HG03025 (cell line): ENCODE data around the gene SORCS2.

Experiments
- ATAC-seq: cut with Tn5 transposase; IDR thresholded peaks from one replicate; pipeline ENCODE4 v1.9.1; 2021; ENCODE audit warnings: mild to moderate bottlenecking, moderate library complexity; ENCODE audit not compliant: unreplicated experiment, low FRiP score

Gene SORCS2

DNA sequence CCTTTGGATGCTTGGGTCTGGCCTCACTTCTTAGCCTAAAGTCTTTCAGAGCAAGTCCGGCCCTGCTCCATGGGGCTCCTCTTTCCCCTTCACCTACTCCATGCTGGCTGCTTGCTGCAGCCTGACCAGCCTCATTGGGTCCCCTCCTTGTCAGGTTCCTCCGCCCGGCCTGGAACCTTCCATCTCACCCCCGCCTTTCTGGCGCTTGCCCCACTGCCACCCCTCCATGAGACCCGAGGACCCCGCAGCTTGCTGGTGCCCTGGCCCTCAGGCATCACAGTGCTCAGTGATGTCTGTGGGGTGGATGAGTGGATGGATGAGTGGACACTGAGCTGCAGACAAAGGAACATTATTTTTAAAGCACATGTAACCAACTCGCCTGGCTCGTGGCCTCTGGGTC is 24.7 kb downstream of the SORCS2 start:
- no peak for ATAC-seq

DNA sequence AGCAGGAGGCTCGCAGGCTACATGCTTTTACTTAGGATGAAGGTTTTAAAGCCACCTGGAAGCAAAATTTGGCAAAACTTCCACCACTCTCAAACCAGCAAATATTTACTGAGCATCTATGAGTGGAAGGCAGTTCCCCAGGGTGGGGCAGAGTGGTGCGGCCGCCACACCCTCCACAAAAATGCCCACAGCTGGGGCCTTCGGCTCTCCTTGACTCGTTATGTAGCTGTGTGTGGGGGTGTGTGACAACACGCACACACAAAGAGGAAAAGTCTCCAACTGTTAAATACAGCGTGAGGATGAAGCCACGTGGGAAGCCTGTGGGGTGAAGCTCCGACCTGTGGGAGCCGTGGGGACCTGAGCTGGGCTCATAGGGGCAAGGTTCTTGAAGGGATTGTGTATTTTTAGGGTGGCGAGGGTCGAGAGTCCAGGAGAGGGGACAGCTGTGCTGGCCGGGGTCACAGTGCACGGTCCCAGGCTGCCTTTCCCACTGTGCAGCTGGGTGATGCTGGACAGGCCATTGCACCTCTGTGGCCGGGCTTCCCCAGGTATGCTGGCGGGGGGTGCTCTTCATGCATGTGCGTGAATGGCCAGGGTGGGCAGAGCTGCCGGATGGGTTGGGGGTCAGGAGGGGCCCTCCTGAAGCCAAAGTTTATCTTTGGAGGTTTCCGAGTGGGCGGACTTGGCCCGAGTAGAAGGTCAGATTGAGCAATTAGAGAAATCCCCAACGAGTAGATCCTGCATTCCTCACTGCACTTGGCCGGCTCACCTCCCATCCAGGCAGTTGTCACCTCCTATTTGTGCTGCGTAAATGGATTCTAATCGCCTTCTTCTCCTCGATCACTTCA is 25.4 kb downstream of the SORCS2 start:
- ATAC-seq: no peak

DNA sequence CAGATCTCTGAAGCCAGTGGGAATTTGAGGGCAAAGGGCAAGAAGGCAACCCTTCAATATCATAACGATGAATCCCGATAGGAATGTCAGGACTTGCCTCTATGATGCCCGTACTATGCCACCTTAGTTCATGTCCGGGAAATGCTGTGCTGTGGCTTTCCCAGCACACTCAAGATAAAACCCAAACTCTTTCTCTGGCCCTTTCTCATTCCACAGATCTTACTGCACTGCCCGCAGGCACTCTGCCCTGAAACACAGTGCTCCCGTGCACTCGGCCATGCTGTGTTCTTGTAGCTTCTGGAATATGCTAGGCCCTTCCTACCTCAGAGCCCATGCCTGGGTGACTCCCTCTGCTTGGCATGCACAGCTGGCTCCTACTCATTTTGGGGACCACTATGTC is 26.3 kb downstream of the SORCS2 start:
- ATAC-seq: no peak

DNA sequence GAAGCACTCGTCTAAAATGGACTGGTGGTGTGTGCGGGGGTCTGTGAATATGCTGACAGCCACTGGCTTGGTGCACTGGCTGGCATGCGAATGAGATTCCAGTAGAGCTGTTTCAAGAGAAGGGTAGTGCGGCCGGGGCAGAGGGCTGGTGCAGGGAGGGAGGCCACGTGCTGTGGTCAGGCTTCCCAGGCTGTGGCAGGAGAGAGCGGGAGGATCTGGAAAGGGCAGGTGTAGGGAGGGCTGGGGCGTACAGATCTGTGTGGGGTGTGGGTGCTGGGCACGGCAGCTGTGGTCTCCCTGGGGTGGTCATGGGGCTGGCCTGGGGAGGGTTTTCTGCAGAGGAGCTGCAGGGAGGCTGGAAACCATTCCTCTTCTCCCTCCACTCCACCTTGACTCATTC is 30.2 kb downstream of the SORCS2 start:
- ATAC-seq: no peak

DNA sequence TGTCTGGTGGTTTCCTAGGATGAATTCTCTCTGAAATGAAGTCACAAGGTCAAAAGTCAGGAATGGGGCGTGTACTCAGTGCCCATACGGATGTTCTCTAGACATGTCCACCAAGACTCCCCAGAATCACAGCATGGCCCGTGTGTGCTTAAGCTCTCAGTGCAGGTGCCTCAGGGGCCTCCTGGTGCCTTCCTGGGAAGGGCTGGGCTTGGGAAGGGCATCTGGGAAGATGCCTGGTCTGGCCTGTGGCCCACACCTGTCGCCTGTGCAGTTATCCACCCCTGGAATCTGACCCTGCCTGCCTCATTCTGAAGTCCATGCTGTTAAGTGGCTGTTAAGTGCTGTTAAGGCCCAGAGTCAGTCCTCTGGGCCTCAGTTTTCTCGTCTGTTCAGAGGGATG is 31.2 kb downstream of the SORCS2 start:
- no peak for ATAC-seq

DNA sequence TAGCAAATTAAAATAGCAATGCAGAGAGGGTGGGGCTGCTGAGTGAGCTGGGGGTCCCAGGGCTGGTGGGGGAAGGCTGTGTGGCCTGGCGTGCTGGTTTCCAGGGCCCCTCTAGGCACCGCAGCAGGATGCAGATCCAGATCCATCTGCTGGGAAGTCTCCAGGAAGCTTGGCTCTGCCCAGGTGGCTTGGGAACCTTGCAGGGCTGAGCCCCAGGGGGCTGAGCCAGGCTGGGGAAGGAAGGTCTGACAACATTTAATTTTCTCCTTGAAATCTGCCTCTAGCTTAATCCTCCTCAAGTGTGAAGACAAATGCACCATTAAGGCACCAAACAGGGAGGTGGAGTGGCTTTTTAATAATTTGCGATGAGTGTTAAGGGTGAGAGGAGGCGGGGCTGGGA is 31.7 kb downstream of the SORCS2 start:
- ATAC-seq: no peak

DNA sequence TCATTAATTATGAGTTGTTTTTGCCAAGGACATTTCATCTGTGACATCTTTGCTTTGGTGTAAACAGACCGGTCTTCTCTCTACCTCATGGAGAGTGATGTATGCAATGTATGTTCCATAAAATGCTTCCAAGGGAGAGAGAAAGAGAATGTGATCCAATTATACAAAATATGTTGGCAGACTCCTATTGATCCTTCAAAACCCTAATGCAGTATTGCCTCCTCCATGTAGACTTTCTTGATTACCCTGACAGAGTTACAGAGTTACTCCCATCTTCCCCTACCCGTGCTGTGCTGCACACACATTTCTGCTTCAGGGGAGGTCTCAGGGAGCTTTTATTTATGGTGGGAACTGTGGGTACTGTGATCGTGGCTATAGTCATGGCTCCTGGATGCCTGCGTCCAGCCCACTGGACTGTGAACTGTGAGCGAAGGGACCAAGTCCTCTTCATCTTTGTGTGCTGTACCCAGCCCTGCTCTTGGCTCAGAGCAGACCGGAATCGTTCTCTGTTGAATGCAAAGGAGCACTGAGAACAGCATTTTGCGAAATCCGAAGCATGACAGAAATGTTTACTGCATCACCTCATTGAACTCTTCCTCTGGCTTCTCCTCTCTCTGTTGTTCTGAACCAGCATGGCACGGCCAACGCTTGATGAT is 32.7 kb downstream of the SORCS2 start:
- no peak for ATAC-seq

DNA sequence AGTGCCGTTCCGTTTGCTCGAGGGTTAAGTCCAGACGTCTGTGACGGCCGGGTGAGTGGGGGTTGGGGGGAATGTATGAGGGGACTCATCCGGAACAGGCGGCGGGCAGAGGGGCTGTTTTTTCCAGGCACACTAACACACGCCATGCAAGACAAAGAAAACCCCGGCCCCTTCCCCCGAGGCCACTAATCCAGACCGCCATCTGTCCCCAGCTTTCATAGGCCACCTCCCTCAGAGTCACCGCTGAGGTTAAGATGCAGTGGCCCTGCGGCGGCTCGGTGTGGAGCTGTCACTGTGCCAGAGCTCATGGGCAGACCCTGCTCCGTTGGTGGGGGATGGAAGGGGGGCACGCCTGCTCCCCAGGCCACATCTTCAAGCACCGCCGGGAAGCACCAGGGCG is 34.1 kb downstream of the SORCS2 start:
- no peak for ATAC-seq

DNA sequence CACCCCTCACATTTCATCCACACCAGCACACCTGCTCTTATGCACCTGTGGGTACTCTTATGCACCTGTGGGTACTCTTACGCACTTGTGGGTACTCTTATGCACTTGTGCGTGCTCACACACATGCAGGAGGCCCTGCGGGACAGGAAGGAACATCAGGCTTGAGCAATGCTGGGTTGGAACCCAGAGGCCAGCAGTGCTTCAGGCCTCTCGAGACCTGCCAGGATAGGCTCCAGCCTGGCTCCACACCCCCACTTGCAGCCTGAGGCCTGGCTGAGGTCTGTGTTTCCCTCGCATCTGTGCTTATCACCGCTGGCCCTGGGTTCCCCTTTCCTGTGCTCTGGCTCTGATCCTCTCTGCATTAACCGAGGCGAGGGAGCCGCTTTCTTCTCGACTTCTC is 34.7 kb downstream of the SORCS2 start:
- no peak for ATAC-seq

DNA sequence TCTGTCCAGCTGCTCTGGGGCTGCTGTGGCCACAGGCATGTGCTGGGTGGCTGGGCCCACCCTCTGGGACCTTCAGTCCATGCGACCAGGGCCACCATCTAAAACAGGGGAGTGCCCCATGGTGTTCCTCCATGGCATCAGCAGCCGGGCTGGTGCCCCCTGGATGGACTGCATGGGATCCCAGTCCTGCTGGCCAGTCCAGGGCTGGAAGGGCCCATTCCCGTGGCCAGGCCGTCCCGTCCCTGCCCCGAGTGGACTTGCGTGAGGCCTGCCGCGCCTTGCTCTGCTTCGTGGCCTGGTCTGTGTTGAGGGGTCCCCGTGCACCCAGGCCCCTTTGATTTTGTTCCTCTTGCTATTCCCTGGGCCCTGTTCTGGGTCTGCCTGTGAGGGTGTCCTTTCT is 36.4 kb downstream of the SORCS2 start:
- no peak for ATAC-seq

DNA sequence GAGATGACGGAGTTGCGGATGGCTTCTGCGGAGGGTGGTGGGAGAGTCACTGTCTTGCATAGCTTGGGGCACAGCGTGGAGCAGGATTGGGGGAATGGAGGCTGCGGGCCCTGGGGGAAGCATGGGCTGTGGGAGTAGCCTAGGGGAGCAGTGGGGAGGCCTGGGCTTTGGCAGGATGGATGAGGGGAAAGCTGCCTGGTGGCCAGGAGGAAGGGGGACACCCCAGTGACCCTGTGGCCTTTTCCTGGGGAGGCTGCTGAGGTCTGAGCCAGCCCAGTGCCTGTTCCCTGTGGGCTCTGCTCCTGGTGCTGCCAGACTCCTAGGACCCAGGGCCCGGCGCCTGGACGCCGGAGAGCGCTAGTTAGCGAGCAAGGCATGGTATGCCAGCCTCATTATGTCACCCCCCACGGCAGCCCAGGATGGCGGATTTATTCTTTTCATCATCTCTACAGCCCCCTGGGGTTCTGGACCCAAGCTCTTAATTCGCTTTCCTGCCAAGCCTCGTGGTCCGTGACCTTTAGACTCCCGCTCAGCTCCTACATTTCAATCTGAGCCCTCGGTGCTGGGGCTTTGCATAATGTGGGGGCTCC is 39.8 kb downstream of the SORCS2 start:
- no peak for ATAC-seq

DNA sequence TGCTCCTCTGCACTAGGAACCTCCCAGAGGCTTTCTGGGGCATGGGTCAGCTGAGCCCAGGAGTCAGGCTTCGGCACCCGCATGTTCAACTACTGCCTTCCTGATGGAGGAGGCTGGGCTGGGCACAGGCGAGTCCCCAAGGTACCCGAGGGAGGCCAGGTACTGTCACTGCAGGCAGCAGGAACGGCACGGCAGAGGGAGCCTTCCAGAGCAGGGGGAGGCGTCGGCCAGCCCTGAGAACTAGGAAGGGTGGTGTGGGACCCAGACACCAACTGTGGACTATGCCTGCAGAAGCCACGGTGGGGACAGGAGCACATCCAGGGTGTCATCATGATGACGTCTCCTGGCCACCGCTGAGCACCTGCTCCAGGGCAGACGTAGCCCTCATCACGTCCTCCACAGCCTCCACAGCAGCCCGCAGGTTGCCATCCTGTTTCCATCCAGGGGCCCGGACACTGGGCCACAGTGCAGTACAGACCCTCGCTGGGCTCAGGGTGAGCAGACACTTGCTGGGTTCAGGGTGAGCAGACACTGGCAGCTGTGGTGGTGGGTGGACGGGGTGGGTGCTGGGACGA is 40.8 kb downstream of the SORCS2 start:
- no peak for ATAC-seq

DNA sequence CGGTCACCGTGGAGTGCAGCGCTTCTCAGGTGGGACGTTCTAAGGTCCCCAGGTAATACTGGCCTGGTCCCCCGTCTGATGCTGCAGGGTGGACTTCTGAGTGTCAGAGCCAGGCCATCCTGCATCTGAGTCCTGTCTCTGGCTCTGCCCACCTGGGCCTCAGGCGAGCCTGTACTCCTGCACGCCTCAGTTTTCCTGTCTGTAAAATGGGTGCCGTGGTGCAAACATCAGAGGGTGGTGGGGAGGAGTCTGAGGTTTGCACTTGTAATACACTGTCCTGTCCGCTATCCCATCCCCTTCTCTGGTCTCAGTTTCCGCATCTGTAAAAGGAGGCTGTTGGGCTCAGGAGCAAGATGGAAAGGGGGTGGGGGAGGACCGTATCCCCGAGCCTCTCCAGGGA is 41.3 kb downstream of the SORCS2 start:
- no peak for ATAC-seq

DNA sequence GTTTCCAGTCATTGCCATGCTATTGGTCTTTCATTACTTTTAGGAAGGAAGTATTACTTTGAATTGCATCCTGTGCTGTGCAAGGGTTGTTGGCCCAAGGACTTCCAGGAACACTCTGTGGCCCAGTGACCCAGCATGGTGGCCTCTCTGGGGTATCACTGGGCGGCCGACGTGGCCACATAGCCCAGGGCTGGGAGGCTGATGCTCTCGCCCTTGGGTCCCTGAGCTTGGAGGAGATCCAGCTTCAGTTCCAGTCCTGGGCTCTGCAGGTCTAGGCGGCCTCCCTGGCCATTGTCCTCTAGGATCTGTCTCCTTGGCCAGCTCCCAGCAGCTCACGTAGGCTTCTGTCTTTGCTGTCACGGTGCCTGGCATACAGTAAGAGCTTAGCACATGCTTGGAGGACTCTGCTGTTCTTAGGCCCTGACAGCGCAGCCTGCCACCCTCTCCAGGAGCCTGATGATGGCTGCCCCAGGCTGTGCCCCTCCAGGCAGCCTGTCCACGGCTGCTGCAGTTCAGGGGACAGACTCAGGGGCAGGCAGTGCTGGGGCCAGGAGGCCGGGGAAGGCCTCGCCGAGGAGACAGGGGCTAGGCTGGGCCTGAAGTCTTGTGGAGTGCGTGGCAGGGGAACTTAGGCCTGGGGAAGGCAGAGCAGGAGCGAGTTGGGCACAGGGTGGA is 42.2 kb downstream of the SORCS2 start:
- ATAC-seq: no peak

DNA sequence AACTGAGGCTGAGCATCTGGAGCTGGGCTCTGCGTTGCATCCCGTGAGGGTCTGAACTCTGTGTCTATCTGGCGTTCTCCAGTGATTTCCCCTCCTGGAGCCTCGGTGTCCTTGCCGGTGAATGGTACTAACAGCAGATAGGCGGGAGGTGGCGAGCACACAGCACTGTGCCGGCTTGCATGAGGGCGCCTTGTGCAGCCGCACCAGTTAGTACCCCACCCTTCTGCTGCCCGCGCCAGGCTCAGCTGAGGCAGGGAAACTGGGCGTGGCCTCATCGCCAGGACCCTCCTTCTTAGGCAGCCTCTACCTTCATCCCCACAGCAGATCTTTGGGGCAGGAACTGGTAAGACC is 42.7 kb downstream of the SORCS2 start:
- ATAC-seq: no peak

DNA sequence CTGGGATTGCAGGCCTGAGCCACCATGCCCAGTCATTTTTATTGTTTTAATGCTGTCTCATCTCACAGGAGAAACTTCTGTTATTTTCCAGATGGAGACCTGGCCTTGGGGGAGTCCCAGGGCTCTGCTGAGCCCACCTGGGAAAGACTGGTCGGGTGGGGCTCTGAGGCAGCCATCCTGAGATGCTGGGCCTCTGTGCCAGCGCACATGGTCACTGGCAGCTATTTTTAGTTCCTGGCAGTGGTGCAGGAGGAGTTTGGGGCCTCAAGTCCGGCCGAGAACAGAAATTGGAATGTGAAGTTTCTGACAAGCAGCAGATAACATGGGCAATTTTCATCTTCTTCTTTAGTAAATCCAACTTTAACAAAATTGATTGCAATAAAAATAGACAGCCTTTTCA is 44.5 kb downstream of the SORCS2 start:
- ATAC-seq: no peak

DNA sequence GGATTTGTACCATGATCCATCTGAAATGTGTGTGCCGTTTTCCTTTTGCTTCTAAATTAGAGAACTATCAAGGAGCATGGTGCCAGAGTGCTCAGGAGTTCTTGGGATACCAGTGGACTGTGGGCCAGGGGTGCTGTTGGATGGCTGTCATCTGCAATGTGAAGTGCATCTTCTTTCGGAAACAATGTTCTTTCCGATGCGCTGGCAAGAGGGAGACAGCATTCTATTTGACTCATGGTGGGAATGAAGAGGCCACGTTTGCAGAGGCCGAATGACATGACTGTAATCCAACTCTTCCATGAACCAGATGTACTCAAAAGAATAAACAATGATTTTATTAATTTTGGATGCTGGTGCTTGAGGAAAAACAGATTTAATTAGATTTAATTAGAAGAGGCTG is 45.5 kb downstream of the SORCS2 start:
- no peak for ATAC-seq

DNA sequence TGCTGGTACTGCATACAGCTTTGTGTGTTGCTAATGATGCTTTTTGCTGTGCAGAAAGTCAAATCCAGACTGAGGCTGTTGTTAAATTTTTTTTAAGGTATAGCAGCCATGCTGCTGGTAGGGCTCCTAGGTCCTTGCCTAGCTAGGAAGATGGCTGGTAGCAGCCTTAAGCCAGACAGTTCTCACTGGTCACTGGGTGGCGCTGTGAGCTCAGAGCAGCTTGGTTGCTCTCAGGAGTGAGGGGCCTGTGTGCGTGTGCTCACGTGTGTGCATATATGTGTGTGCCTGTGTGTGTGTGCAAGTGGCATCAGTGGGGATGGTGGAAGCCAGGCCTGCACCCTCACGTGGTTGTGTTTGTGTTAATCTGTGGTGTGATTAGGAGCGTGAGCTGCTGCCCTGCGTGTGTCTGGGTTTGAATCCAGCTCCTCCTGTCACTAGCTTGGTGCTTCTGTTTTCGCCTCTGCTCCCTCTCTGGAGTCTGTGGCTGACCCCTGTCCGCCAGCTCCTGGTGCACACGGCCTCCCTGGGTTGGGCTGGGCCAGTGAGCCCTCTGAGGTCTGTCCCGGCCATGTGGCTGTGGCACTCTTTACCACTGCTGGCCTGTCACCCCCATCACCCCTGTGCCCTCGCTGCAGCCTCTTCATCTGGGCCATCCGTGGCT is 46.1 kb downstream of the SORCS2 start:
- no peak for ATAC-seq

DNA sequence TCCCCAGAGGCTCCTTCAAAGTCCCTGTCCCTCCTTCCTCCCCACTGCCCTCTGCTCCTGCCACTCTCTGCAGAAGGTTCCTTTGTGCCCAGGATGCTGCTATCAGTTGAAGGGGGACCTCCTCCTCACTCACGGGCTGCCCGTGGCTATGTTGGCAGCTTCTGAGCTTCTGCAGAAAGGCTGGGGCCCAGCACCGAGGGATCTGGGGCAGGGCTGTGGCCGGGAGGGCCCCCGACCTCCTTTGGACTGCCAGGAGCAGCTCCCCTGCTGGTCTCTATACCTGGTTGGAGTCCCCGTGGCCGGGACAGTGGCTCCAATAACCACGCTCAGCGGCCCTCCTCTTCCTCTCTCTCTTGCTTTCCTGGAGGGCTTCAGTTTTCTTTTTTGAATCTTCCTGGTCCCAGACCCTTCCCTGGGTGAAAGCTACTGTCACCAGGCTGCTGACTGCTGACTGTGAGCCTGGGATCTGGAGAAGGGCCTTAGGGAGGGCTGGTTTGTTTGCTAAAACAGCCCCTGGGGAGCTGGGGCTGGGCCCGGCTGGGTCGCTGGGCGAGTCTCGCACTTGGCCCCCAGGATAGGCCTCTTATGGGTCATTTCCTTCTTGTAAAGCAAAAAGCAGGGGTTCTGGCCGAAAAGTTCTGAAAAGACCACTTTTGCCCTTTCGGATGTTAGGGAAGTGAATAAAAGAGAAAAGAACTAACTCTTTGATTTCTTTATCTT is 46.9 kb downstream of the SORCS2 start:
- no peak for ATAC-seq

DNA sequence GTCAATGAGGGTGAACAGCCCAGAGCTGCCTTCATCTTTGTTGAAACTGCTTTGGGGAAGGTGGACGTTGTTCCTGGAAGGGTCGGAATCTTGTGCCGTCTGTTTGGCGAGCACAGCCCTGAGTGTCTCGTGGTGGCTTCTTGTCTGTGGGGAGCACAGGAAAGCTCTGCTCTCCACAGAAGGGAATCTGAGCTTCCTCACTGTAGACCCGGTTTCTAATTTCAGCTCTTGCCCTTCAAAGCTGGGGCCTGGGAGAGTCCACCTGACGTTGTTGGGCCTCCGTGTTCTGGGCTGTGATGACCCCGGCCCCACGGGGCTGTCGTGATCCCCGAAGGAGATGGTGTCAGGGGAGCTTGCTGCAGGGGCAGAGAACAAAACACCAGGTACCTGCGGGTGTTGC is 47.5 kb downstream of the SORCS2 start:
- no peak for ATAC-seq
